HCT116 (cell line): Measurements from ENCODE around the gene CD83.

Source experiments
- CTCF ChIP-seq, 3 experiments: fragments of 200-600 bp in 1 of 3; sonication (generic) in 1 of 3; IDR thresholded peaks in 2 of 3; conservative IDR thresholded peaks in 1 of 3; 2 replicates each; pipeline ENCODE4 v1.5.1; 2012 to 2017; ENCODE audit warnings: low read depth in 2 of 3, low read length in 2 of 3, antibody characterized with exemption in 1 of 3, borderline replicate concordance in 1 of 3, control low read depth in 1 of 3, mild to moderate bottlenecking in 1 of 3, mixed read lengths in 1 of 3, mixed run types in 1 of 3, moderate library complexity in 1 of 3; ENCODE audit not compliant: insufficient read depth in 1 of 3
- EZH2phosphoT487 ChIP-seq: fragments of 200-600 bp; IDR thresholded peaks from 2 replicates; pipeline ENCODE4 v1.6.1; 2018; ENCODE audit warnings: antibody characterized with exemption, borderline replicate concordance

- TF ChIP-seq CTCF (IDR thresholded peaks at IDR 0.05 in 2 of 3, conservative IDR thresholded peaks at IDR 0.05 in 1 of 3; ENCODE audit: borderline replicate concordance in 1 of 3, insufficient read depth in 1 of 3, low read depth in 2 of 3, low read length in 2 of 3) (no peak), EZH2phosphoT487 (no peak)
Measured at GRCh38 chr6:14107711-14108494, 9.7 kb upstream of the CD83 start.
